Parietal lobe (tissue), 1 donor: ENCODE data around the gene EXT2. TPM values are rescaled to one million over a fixed set of nuclear protein-coding genes. Genes with fewer than 3 reads are reported as not detected.

Source experiments
- total RNA-seq: library from RNA; depleted of rRNA; stranded (reverse); fragments of >200 nt; gene quantifications from one replicate; pipeline ENCODE4 v1.2.3, GENCODE V29; 2014

The EXT2 gene
- 138 TPM for total RNA-seq

GRCh38 chr11:44095506-44096359, at the start of gene EXT2:
TSS of gene EXT2 (plus strand) at chr11:44095678. CDS start at chr11:44107713, 12,035 bp downstream.

GRCh38 chr11:44047931-44048431, 47.5 kb upstream of the EXT2 start, which contains the start of gene ACCSL:
TSS of gene ACCSL (plus strand) at chr11:44047981. CDS start at chr11:44048037, 56 bp downstream.

GRCh38 chr11:44065841-44066731, 29.4 kb upstream of the EXT2 start, which contains the start of gene ACCS:
TSS of gene ACCS (plus strand) at chr11:44066270. CDS start at chr11:44067628, 1,358 bp downstream.

Other genes starting within 250 kb of the EXT2 start
- 34.7 TPM for gene ALKBH3, start 214.8 kb upstream of the EXT2 start, total RNA-seq
- 18.2 TPM for gene C11orf96, start 153.0 kb upstream of the EXT2 start, total RNA-seq
- gene ACCSL, start 47.7 kb upstream of the EXT2 start, total RNA-seq: not detected
- 32.2 TPM for gene ACCS, start 29.4 kb upstream of the EXT2 start, total RNA-seq
- 0.31 TPM for gene ALX4, start 214.5 kb downstream of the EXT2 start, total RNA-seq